Gastroesophageal sphincter (tissue), 3 donors: ENCODE data around the gene HCAR1.
"Not testable (repeated sequence)": the region's sequence is repeated elsewhere in the genome, so short reads cannot be mapped to it uniquely, and the experiment has no call there.

Source experiments
- EP300 ChIP-seq: sonication (generic); formaldehyde crosslinking; IDR thresholded peaks from one replicate; pipeline ENCODE4 v1.6.1; 2017; ENCODE audit warnings: antibody characterized with exemption, mild to moderate bottlenecking
- POLR2A ChIP-seq, 2 donors: fragments of 450-650 bp; IDR thresholded peaks; one replicate each; pipeline ENCODE4 v1.6.1; 2017; ENCODE audit warnings: antibody characterized with exemption in 2 of 2, mild to moderate bottlenecking in 2 of 2, moderate library complexity in 1 of 2
- POLR2AphosphoS5 ChIP-seq: sonication (generic); formaldehyde crosslinking; IDR thresholded peaks from one replicate; pipeline ENCODE4 v1.6.1; 2017; ENCODE audit warnings: antibody characterized with exemption
- TF ChIP-seq, protein P1 (sequence below), 4 experiments: fragments of 200-600 bp in 2 of 4; fragments of 450-650 bp in 2 of 4; sonication (generic) in 1 of 4; IDR thresholded peaks; one replicate each; pipeline ENCODE4 v1.5.1; 2017 to 2019; ENCODE audit warnings: antibody characterized with exemption in 4 of 4, mild to moderate bottlenecking in 2 of 4, moderate library complexity in 2 of 4

GRCh38 chr12:122713491-122714188, 17.0 kb downstream of the HCAR1 start:
- not testable (repeated sequence) for TF ChIP-seq POLR2AphosphoS5; EP300; POLR2A (IDR thresholded peaks at IDR 0.05)
- TF ChIP-seq, protein P1, sequence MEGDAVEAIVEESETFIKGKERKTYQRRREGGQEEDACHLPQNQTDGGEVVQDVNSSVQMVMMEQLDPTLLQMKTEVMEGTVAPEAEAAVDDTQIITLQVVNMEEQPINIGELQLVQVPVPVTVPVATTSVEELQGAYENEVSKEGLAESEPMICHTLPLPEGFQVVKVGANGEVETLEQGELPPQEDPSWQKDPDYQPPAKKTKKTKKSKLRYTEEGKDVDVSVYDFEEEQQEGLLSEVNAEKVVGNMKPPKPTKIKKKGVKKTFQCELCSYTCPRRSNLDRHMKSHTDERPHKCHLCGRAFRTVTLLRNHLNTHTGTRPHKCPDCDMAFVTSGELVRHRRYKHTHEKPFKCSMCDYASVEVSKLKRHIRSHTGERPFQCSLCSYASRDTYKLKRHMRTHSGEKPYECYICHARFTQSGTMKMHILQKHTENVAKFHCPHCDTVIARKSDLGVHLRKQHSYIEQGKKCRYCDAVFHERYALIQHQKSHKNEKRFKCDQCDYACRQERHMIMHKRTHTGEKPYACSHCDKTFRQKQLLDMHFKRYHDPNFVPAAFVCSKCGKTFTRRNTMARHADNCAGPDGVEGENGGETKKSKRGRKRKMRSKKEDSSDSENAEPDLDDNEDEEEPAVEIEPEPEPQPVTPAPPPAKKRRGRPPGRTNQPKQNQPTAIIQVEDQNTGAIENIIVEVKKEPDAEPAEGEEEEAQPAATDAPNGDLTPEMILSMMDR (IDR thresholded peaks at IDR 0.05): not testable (repeated sequence)
